Epithelial cell of proximal tubule (primary cell): ENCODE results near the gene PDZRN3. TPM values are rescaled to one million over a fixed set of nuclear protein-coding genes. Genes with fewer than 3 reads are reported as not detected.

Experiments
- DNase-seq: peaks from one replicate; pipeline ENCODE4 v3.0.0-alpha.2; 2011; ENCODE audit warnings: low read depth
- H3K4me3 ChIP-seq: 2 replicates; pipeline ENCODE4 v1.5.1; 2011; ENCODE audit warnings: low read depth, mild to moderate bottlenecking, low read length
- CTCF ChIP-seq: conservative IDR thresholded peaks from 2 replicates; pipeline ENCODE4 v1.5.1; 2012; ENCODE audit warnings: low read depth, mild to moderate bottlenecking, low read length
- total RNA-seq: library from RNA; depleted of rRNA; stranded (reverse); fragments of >200 nt; gene quantifications from 2 replicates; pipeline ENCODE4 v1.2.3, GENCODE V29; 2015

The PDZRN3 gene
- total RNA-seq, 1 donor from 2014 or later: 0.17 TPM

DNA sequence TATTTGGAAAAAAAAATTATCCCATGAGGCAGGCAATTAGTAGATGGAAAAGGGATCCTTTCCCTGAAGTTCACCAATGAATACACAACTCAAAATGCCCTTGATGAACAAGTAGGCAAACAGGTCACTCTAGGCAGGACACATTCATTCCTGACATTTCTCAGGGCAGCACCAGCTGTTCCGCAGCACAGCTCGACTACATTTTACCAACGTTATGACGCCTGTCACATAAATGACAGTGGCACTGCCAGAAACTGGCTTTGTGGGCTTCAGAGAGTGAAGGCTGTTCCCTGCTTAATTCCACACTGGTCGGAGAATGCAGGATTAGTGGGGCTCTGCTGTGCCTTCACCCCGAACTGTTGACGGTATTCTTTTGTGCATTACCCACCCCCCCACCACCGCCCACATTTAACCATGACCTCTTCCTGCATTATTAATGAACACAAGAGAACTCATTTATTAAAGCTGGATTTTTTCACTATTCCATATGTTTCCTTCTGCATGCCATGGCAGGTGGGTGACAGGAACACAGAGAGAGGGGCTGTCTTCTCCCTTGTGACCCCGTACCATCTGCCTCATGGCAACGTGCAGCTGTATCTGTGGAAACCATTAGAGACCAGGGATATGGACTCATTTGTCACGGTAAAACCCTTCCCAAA is 197.6 kb downstream of the PDZRN3 start:
- H3K4me3 ChIP-seq: no peak overlapping the region
- no peak for DNase-seq
- TF ChIP-seq CTCF: no peak

DNA sequence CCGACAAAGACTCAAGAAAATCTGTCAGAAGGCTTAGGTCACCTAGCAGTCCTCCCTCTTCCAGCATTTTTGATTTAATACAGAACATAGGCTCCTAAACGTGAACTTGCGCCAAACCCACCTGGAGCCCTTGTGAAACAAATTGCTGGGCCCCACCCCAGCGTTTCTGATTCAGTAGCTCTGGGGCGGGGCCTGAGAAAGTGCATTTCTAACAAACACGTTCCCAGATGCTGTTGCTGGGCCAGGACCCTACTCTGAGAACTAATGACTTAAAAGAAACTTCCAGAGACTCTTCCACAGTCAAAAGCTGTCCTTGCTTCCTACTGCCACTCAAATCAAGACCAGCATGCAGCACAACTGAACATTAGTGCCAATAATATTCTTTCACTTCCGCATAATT is 198.1 kb downstream of the PDZRN3 start:
- no peak for TF ChIP-seq CTCF
- H3K4me3 ChIP-seq: no peak overlapping the region
- DNase-seq: no peak

DNA sequence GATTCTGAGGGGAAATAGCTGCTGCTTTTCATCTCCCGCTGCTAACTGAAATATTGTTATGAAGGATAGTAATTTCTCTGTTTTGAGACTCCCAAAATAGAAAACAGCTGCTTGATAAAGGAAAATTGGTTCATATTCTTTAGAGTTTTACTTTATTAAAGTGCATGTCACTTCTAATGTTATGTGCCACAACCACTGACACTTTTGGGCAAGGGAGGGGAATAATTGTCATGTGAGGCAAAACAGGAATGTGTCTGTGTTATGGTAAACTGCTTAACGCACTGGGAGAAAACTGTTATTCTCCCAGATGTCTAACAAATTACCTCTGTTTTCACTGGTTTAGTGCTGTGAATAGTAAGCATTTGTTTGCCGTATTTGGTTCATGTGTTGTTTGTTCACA is 201.6 kb downstream of the PDZRN3 start:
- H3K4me3 ChIP-seq: no peak overlapping the region
- DNase-seq: no peak
- TF ChIP-seq CTCF: no peak

- no peak for DNase-seq
- TF ChIP-seq CTCF: no peak
- H3K4me3 ChIP-seq: no peak overlapping the region
These were observed 202.2 kb downstream of the PDZRN3 start for GRCh38 chr3:73422571-73422970.

GRCh38 chr3:73419942-73420341 is 204.8 kb downstream of the PDZRN3 start:
- DNase-seq: no peak
- H3K4me3 ChIP-seq: no peak overlapping the region
- TF ChIP-seq CTCF: no peak

GRCh38 chr3:73419179-73419803 is 205.4 kb downstream of the PDZRN3 start:
- no peak for DNase-seq
- TF ChIP-seq CTCF: no peak
- H3K4me3 ChIP-seq: no peak overlapping the region

GRCh38 chr3:73418681-73419080 is 206.1 kb downstream of the PDZRN3 start:
- TF ChIP-seq CTCF: no peak
- H3K4me3 ChIP-seq: no peak overlapping the region
- DNase-seq: no peak
